HG03442 (cell line): ENCODE results near the gene HARBI1.

Source experiments
- ATAC-seq: cut with Tn5 transposase; IDR thresholded peaks from one replicate; pipeline ENCODE4 v1.9.1; 2021; ENCODE audit warnings: mild to moderate bottlenecking, moderate library complexity; ENCODE audit not compliant: unreplicated experiment

The HARBI1 gene

GRCh38 chr11:46635557-46636139 lies 18.6 kb upstream of the HARBI1 start:
- no peak for ATAC-seq

GRCh38 chr11:46633291-46634217 lies 16.5 kb upstream of the HARBI1 start:
- ATAC-seq, result no peak

- ATAC-seq, result no peak
Observed at GRCh38 chr11:46632502-46632901, 15.5 kb upstream of the HARBI1 start.

- ATAC-seq, result no peak
Observed at GRCh38 chr11:46631676-46632075, 14.6 kb upstream of the HARBI1 start.

GRCh38 chr11:46630237-46630636 lies 13.2 kb upstream of the HARBI1 start:
- no peak for ATAC-seq

GRCh38 chr11:46628961-46629360 lies 11.9 kb upstream of the HARBI1 start:
- no peak for ATAC-seq

GRCh38 chr11:46625406-46625805 lies 8.4 kb upstream of the HARBI1 start:
- no peak for ATAC-seq

GRCh38 chr11:46618837-46619236 lies 1.8 kb upstream of the HARBI1 start:
- ATAC-seq, result no peak

- ATAC-seq, result no peak
Observed at GRCh38 chr11:46617972-46618314, 916 bp upstream of the HARBI1 start.

- ATAC-seq, result no peak
Observed at GRCh38 chr11:46616551-46617133, 385 bp downstream of the HARBI1 start.

- no peak for ATAC-seq
Observed at GRCh38 chr11:46615756-46616155, 1.3 kb downstream of the HARBI1 start.

GRCh38 chr11:46612326-46612725 lies 4.7 kb downstream of the HARBI1 start:
- ATAC-seq, result no peak

GRCh38 chr11:46611526-46612304 lies 5.3 kb downstream of the HARBI1 start:
- no peak for ATAC-seq

- ATAC-seq, result no peak
Observed at GRCh38 chr11:46609386-46609785, 7.6 kb downstream of the HARBI1 start.

- no peak for ATAC-seq
Observed at GRCh38 chr11:46607516-46607915, 9.5 kb downstream of the HARBI1 start.

GRCh38 chr11:46604796-46605195 lies 12.2 kb downstream of the HARBI1 start:
- no peak for ATAC-seq

- ATAC-seq, result no peak
Observed at GRCh38 chr11:46603704-46604308, 13.2 kb downstream of the HARBI1 start.

GRCh38 chr11:46601129-46601528 lies 15.9 kb downstream of the HARBI1 start:
- no peak for ATAC-seq

- no peak for ATAC-seq
Observed at GRCh38 chr11:46600194-46600960, 16.6 kb downstream of the HARBI1 start.
